Lung (tissue), 12 donors: Measurements from ENCODE around the gene KLHL25. TPM values are rescaled to one million over a fixed set of nuclear protein-coding genes. Genes with fewer than 3 reads are reported as not detected.

Source experiments
- ATAC-seq: fragments of 200-7000 bp; cut with Tn5 transposase; one replicate; pipeline ENCODE4 v1.9.1; 2020; ENCODE audit warnings: moderate number of reproducible peaks; ENCODE audit not compliant: insufficient read depth, low FRiP score
- DNase-seq, 3 donors: peaks; one replicate each; pipeline ENCODE4 v3.0.0-alpha.2; 2013 to 2017
- H3K27ac ChIP-seq, 2 donors: one replicate each; pipeline ENCODE4 v1.5.1; 2013; ENCODE audit warnings: mild to moderate bottlenecking in 2 of 2, moderate library complexity in 2 of 2, control low read depth in 1 of 2, inconsistent platforms in 1 of 2, low read depth in 1 of 2, low read length in 1 of 2
- H3K27me3 ChIP-seq, 3 donors: one replicate each; pipeline ENCODE4 v1.5.1; 2013; ENCODE audit warnings: low read length in 2 of 3; ENCODE audit not compliant: control insufficient read depth in 3 of 3, insufficient read depth in 3 of 3
- H3K36me3 ChIP-seq, 4 donors: one replicate each; pipeline ENCODE4 v1.5.1; 2013; ENCODE audit warnings: low read length in 4 of 4, mild to moderate bottlenecking in 1 of 4, moderate library complexity in 1 of 4; ENCODE audit not compliant: control insufficient read depth in 4 of 4, insufficient read depth in 4 of 4
- H3K4me1 ChIP-seq, 5 donors: one replicate each; pipeline ENCODE4 v1.5.1; 2013; ENCODE audit warnings: low read length in 5 of 5, mild to moderate bottlenecking in 2 of 5, moderate library complexity in 1 of 5; ENCODE audit not compliant: control insufficient read depth in 5 of 5, insufficient read depth in 5 of 5
- H3K4me3 ChIP-seq: one replicate; pipeline ENCODE4 v1.5.1; 2013; ENCODE audit warnings: mild to moderate bottlenecking, control low read depth, moderate library complexity
- H3K9ac ChIP-seq, 2 donors: one replicate each; pipeline ENCODE4 v1.5.1; 2013; ENCODE audit warnings: low read length in 2 of 2, control low read depth in 1 of 2; ENCODE audit not compliant: insufficient read depth in 1 of 2
- H3K9me3 ChIP-seq, 4 donors: one replicate each; pipeline ENCODE4 v1.5.1; 2013; ENCODE audit warnings: low read length in 3 of 4, mild to moderate bottlenecking in 1 of 4, moderate library complexity in 1 of 4; ENCODE audit not compliant: control insufficient read depth in 4 of 4, insufficient read depth in 3 of 4
- CTCF ChIP-seq: IDR thresholded peaks from 2 replicates; pipeline ENCODE4 v1.5.1; 2012; ENCODE audit warnings: mild to moderate bottlenecking; ENCODE audit errors: control extremely low read depth, extremely low read depth
- WGBS, 2 donors: extraction: QIAGEN DNeasy Blood & Tissue Kit; methylation state at CpG; one replicate each; pipeline ENCODE4 v1.1.7; 2013; 5-methylcytosine and 5-hydroxymethylcytosine counted together
- polyA plus RNA-seq, 2 donors: library from polyadenylated mRNA; stranded (reverse); fragments of 200-250 nt; gene quantifications; one replicate each; pipeline ENCODE4 v1.2.1, GENCODE V29; 2013
- total RNA-seq, 2 donors: library from RNA; depleted of rRNA in 1 of 2; stranded (reverse); fragments of >200 nt in 1 of 2; gene quantifications; one replicate each; pipeline ENCODE4 v1.2.1, GENCODE V29; 2014 to 2021
- donor health status: control.
- donor health status: control.
- donor health status: Bipolar disorder and iron deficiency.
- donor health status: healthy.
- donor health status: DM: yes; HTN: yes; CAD: no.

The KLHL25 gene
- total and polyA plus RNA-seq, 4 donors = 3.0 to 9.2 (median 7.1) TPM

DNA sequence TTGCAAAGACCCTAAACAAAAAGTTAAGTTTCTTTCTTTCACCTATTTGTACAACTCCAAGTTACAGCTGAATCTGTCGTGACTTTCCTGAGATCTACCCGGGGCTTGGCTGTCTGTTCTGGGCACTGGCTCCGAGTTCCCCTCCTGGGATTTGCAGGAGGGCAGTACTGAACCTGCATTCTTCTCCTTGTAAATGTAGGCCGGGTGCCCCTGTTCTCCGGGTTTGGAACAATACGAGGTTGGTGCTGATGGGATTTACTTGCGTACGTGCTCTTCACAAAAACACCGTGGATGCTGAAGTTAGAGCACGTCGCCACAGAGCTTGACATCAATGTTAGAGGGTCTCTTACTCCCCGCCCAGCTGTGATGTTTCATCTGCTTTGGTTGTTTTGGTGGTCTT lies 48.1 kb downstream of the KLHL25 start:
- DNase-seq = no peak
- Histone ChIP-seq H3K27ac (no peak overlapping the region), H3K36me3 (peaks cover 32 to 57% (median 44%) of the 10 kb centered on the region in 4 donors), H3K4me3 (no peak overlapping the region), H3K9me3 (no peaks in the 10 kb centered on the region), H3K27me3 (no peaks in the 10 kb centered on the region), H3K4me1 (peaks cover 0 to 36% (median 13%) of the 10 kb centered on the region in 5 donors), H3K9ac (no peak overlapping the region)
- no peak for TF ChIP-seq CTCF
- 94 to 95% methylated on average over 12 of the region's 12 CpGs for WGBS, 2 donors
- ATAC-seq = no peak

- Histone ChIP-seq H3K4me3 (no peak overlapping the region), H3K36me3 (peaks cover 38 to 66% (median 49%) of the 10 kb centered on the region in 4 donors), H3K9me3 (no peaks in the 10 kb centered on the region), H3K27me3 (no peaks in the 10 kb centered on the region), H3K9ac (no peak overlapping the region), H3K27ac (peak overlapping the region in 1 of 2 donors; percentile 11), H3K4me1 (peaks cover 0 to 26% (median 7%) of the 10 kb centered on the region in 5 donors)
- ATAC-seq (no peak), DNase-seq (no peak)
- WGBS, 2 donors = 79 to 83% methylated on average over 14 of the region's 14 CpGs
- no peak for TF ChIP-seq CTCF
Measured at GRCh38 chr15:85745525-85746150, 49.1 kb downstream of the KLHL25 start.

DNA sequence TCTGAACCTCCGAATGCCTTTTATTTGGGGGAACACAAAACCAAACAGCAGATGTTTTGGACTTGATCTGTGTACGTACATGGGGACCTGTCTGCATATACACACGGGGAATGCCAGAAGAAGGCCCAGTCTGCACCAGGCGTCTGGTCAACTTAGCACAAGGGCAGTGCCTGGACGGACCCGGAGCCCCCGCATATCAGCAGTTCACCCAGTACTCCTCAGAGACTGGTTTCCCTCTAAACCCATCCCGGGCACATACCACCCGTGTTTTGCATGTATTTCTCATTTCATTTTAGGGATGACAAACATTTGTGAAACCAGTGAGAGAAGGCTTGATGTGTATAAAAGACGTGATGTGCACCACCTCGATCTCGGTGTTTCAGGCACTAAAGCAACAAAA lies 49.7 kb downstream of the KLHL25 start:
- peaks cover 42 to 72% (median 54%) of the 10 kb centered on the region in 4 donors for H3K36me3 ChIP-seq
- DNase-seq = no peak

More for the DNA sequence above, 49.7 kb downstream of the KLHL25 start:
- H3K9me3 ChIP-seq = no peaks in the 10 kb centered on the region
- no peak overlapping the region for H3K9ac ChIP-seq
- no peak for ATAC-seq
- H3K27me3 ChIP-seq = no peaks in the 10 kb centered on the region
- H3K4me3 ChIP-seq = no peak overlapping the region
- H3K4me1 ChIP-seq = peaks cover 0 to 20% (median 6%) of the 10 kb centered on the region in 5 donors
- 87 to 95% methylated on average over 12 of the region's 12 CpGs for WGBS, 2 donors
- TF ChIP-seq CTCF = no peak
- H3K27ac ChIP-seq = no peak overlapping the region
